Omental fat pad (tissue), 4 donors: ENCODE data around the gene SRP9. TPM values are rescaled to one million over a fixed set of nuclear protein-coding genes. Genes with fewer than 3 reads are reported as not detected.

Experiments used
- ATAC-seq: fragments of 150-250 bp; one replicate; pipeline ENCODE4 v1.9.1; 2016; ENCODE audit warnings: mild to moderate bottlenecking, moderate library complexity; ENCODE audit not compliant: low FRiP score
- DNase-seq: peaks from one replicate; pipeline ENCODE4 v3.0.0-alpha.2; 2019; ENCODE audit warnings: low spot score
- CTCF ChIP-seq, 3 donors: fragments of 450-650 bp; IDR thresholded peaks; one replicate each; pipeline ENCODE4 v1.5.1; 2016 to 2017; ENCODE audit warnings: antibody characterized with exemption in 3 of 3, mild to moderate bottlenecking in 3 of 3, moderate library complexity in 2 of 3
- total RNA-seq, 4 donors: library from RNA; depleted of rRNA; stranded (reverse); fragments of >200 nt; gene quantifications; one replicate each; pipeline ENCODE4 v1.1.0, GENCODE V29; 2016

SRP9 gene
- total RNA-seq, 4 donors from 2014 or later = 111 to 172 (median 141) TPM

- TF ChIP-seq CTCF (IDR thresholded peaks at IDR 0.05) = no peak
Measured at GRCh38 chr1:225817611-225818061, 40.0 kb downstream of the SRP9 start.

GRCh38 chr1:225818229-225818628, 40.6 kb downstream of the SRP9 start:
- DNase-seq (no peak), ATAC-seq (no peak)
- no peak for TF ChIP-seq CTCF (IDR thresholded peaks at IDR 0.05)

More at GRCh38 chr1:225817611-225818061, 40.0 kb downstream of the SRP9 start:
- peak; percentile 52 for DNase-seq
- ATAC-seq = peak; percentile 76

GRCh38 chr1:225819346-225820192, 41.9 kb downstream of the SRP9 start:
- TF ChIP-seq CTCF (IDR thresholded peaks at IDR 0.05) = no peak
- ATAC-seq = no peak
- DNase-seq = no peak

- DNase-seq (no peak), ATAC-seq (no peak)
- no peak for TF ChIP-seq CTCF (IDR thresholded peaks at IDR 0.05)
Measured at GRCh38 chr1:225820522-225821120, 43.0 kb downstream of the SRP9 start.

GRCh38 chr1:225822655-225823403, 45.2 kb downstream of the SRP9 start:
- DNase-seq (no peak), ATAC-seq (no peak)
- TF ChIP-seq CTCF (IDR thresholded peaks at IDR 0.05) = no peak

GRCh38 chr1:225823811-225824261, 46.2 kb downstream of the SRP9 start:
- no peak for TF ChIP-seq CTCF (IDR thresholded peaks at IDR 0.05)
- ATAC-seq (no peak), DNase-seq (no peak)
